Measurements from ENCODE around the gene MCAT.
"Not testable (repeated sequence)": the region's sequence is repeated elsewhere in the genome, so short reads cannot be mapped to it uniquely, and the experiment has no call there.

Gene MCAT

GRCh38 chr22:43104950-43105349 lies 38.2 kb downstream of the MCAT start:
- not testable (repeated sequence) for H3K4me3 ChIP-seq (ENCODE audit: low read depth, low read length); DNase-seq (ENCODE audit: low read depth)

DNA sequence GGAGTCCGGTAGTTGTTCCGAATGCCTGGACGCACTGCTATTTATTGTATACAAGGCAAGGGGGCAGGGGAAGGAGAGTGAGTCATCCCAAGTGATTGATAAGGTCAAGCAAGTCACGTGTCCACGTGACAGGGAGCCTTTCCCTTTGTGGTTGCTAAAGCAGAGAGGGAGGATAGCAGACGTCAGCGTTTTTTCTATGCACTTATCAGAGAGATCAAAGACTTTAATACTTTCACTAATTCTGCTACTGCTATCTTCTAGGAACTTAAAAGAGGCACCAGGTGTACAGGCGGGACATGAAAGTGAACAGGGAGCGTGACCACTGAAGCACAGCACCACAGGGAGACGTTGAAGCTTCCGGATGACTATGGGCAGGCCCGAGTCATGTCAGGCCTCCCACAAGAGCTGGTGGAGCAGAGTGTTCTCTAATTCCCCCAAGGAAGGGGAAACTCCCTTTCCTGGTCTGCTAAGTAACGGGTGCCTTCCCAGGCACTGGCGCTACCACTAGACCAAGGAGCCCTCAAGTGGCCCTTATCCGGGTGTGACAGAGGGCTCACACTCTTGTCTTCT lies 39.1 kb downstream of the MCAT start:
- DNase-seq (ENCODE audit: low read depth); H3K4me3 ChIP-seq (ENCODE audit: low read depth, low read length): not testable (repeated sequence)

GRCh38 chr22:43101306-43101705 lies 41.9 kb downstream of the MCAT start:
- H3K4me3 ChIP-seq (ENCODE audit: low read depth, low read length): no peak overlapping the region
- no peak for DNase-seq (ENCODE audit: low read depth)

GRCh38 chr22:43100225-43100624 lies 43.0 kb downstream of the MCAT start:
- no peak for DNase-seq (ENCODE audit: low read depth)

GRCh38 chr22:43099095-43099494 lies 44.1 kb downstream of the MCAT start:
- DNase-seq (ENCODE audit: low read depth): no peak
- no peak overlapping the region for H3K4me3 ChIP-seq (ENCODE audit: low read depth, low read length)

More at GRCh38 chr22:43100225-43100624, 43.0 kb downstream of the MCAT start:
- H3K4me3 ChIP-seq (ENCODE audit: low read depth, low read length): no peak overlapping the region

DNA sequence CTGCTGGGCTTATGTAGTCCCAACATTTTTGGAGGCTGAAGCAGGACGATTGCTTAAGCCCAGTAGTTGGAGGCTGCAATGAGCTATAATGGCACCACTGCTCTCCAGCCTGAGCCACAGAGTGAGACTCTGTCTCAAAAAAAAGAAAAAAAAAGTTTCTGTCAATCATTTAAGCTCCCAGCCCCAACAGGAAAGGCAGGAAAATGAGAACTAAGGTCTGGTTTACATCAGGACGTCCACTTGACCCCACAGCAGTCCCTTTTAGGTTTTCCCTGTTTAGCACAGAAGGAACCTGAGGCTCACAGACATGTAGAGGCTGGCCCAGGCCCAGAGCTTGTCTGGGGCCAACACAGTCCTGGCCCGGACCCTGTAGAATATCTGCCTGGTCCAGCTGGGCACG lies 44.8 kb downstream of the MCAT start:
- DNase-seq (ENCODE audit: low read depth): no peak
- H3K4me3 ChIP-seq (ENCODE audit: low read depth, low read length): no peak overlapping the region

- DNase-seq (ENCODE audit: low read depth): no peak
- H3K4me3 ChIP-seq (ENCODE audit: low read depth, low read length): no peak overlapping the region
These were observed 46.8 kb downstream of the MCAT start for GRCh38 chr22:43096420-43096819.

DNA sequence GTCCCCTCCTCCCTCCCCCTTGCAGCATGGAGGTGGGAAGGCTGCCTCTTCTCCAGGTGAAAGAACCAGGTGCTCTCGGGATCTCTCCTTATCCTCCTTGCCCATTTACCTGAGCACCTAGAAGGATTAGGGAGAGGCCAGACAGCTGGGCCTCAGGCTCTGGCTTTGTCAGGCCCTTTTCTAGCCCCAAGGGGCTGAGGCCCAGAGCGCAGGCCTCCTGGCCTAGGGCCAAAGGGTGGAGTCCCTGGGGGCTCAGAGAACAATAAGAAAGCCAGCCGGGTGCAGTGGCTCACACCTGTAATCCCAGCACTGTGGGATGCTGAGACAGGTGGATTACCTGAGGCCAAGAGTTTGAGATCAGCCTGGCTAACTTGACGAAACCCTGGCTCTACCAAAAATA lies 48.6 kb downstream of the MCAT start:
- DNase-seq (ENCODE audit: low read depth): no peak
- H3K4me3 ChIP-seq (ENCODE audit: low read depth, low read length): no peak overlapping the region

DNA sequence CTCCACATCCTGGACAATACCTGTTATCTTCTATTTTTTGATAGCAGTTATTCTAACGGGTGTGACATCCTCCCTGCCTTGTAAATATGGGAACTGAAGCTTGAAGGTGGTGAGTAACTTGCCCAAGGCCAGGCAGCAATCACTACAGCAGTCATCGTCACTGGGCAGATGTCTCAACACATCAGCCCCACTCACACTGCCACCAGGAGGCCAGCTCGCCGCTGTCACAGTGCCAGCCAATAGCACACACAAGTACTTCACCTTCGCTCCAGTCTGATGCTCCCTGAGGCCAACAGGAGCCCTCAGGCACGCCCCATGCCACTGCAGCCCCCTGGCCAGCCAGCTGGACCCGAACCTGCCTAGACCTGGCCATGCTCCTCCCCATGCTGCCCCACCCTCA lies 49.1 kb downstream of the MCAT start:
- no peak overlapping the region for H3K4me3 ChIP-seq (ENCODE audit: low read depth, low read length)
- DNase-seq (ENCODE audit: low read depth): no peak

DNA sequence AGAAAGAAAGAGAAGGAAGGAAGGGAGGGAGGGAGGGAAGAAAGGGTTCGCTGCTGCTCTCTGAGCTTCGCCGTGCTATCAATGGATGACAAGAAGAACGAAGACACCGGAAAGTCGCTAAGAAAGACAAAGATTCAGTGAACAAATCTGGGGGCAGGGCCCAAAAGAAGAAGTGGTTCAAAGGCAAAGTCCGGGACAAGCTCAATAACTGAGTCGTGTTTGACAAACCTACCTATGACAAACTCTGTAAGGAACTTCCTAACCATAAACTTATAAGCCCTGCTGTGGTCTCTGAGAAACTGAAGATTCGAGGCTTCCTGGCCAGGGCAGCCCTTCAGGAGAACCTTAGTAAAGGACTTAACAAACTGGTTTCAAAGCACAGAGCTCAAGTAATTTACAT lies 51.1 kb downstream of the MCAT start:
- no peak for DNase-seq (ENCODE audit: low read depth)
- H3K4me3 ChIP-seq (ENCODE audit: low read depth, low read length): no peak overlapping the region

GRCh38 chr22:43090130-43090789 lies 52.9 kb downstream of the MCAT start:
- peak; percentile 66 for DNase-seq (ENCODE audit: low read depth)
- H3K4me3 ChIP-seq (ENCODE audit: low read depth, low read length): no peak overlapping the region

DNA sequence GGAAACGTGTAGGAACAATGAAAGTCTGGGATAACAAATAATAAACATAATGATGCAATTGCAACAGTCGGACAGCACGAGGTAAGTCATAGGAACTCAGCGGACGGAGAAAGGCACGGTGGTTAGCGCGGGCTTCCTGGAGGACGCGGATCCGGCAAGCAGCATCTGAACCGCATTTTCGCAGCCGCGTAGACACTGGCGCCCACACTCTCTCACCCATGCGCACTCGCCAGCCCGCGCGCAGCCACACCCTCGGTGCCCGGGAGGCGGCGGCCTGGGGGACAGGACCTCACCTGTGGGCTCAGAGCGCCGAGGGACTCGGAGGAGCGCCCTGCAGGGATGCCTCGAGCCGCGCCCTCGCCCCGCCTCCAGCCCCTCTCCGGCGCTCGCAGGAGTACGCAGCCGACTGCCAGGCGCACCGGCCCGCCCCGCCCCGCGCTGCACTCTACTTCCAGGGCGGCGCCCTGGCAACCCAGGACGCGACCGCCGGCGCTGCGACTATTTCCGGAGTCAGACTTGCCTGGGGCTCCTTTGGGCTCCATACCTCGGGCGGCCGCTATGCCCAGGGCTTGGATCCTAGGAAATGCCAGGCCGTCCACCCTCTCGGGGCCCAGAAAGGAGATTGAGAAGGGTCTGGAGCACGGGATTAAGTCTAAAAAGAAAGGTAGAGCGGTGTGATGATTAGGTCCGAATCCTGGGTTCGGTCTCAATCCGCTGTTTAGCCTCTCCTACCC lies 54.0 kb downstream of the MCAT start, which contains the start of gene TTLL1:
TSS of gene TTLL1 (minus strand) at position 408 of the 734 bp plus-strand sequence. CDS start 13,805 bp downstream, outside the sequence.
- peak; percentile 41 for DNase-seq (ENCODE audit: low read depth)
- peak within 1 kb of the TSS; percentile 76 for H3K4me3 ChIP-seq (ENCODE audit: low read depth, low read length)

- DNase-seq (ENCODE audit: low read depth): no peak
- peak overlapping the region; percentile 76 for H3K4me3 ChIP-seq (ENCODE audit: low read depth, low read length)
These were observed 54.6 kb downstream of the MCAT start for GRCh38 chr22:43088627-43088983.

GRCh38 chr22:43085658-43086606 lies 57.3 kb downstream of the MCAT start:
- no peak overlapping the region for H3K4me3 ChIP-seq (ENCODE audit: low read depth, low read length)
- DNase-seq (ENCODE audit: low read depth): no peak

Data from skeletal muscle cell (primary cell).